HL-60/S4 (cell line): ENCODE results near the gene ARHGAP30.

Source experiments
- in situ Hi-C: fragments of 300-500 bp; cut with MboI; formaldehyde crosslinking; loops from 2 replicates; pipeline ENCODE4 v1.14.3; 2022; ENCODE audit warnings: low sequenced_read_pairs

The ARHGAP30 gene

GRCh38 chr1:161091796-161092507, 22.3 kb upstream of the ARHGAP30 start:
- in situ Hi-C loops, result no loop called here

GRCh38 chr1:161091093-161091492, 21.4 kb upstream of the ARHGAP30 start:
- in situ Hi-C loops, result no loop called here

GRCh38 chr1:161090617-161091016, 20.9 kb upstream of the ARHGAP30 start:
- in situ Hi-C loops, result no loop called here

- in situ Hi-C loops, result loop anchor here (10.0 kb wide), 1 partner anchor 95 kb away; no protein-coding TSS in a partner anchor
Measured at GRCh38 chr1:161089938-161090337, 20.2 kb upstream of the ARHGAP30 start.

GRCh38 chr1:161089251-161089924, 19.7 kb upstream of the ARHGAP30 start, which contains the start of gene NECTIN4:
Gene NECTIN4 (minus strand): TSS chr1:161089558. CDS start chr1:161089296, 262 bp downstream.
- in situ Hi-C loops, result loop anchor here (10.0 kb wide), 1 partner anchor 95 kb away; no protein-coding TSS in a partner anchor

GRCh38 chr1:161088587-161089110, 19.0 kb upstream of the ARHGAP30 start:
- in situ Hi-C loops, result loop anchor here (10.0 kb wide), 1 partner anchor 94 kb away; no protein-coding TSS in a partner anchor

GRCh38 chr1:161086457-161086856, 16.8 kb upstream of the ARHGAP30 start:
- in situ Hi-C loops, result loop anchor here (10.0 kb wide), 1 partner anchor 92 kb away; no protein-coding TSS in a partner anchor

- in situ Hi-C loops, result loop anchor here (10.0 kb wide), 1 partner anchor 90 kb away; no protein-coding TSS in a partner anchor
Measured at GRCh38 chr1:161085165-161085564, 15.5 kb upstream of the ARHGAP30 start.

GRCh38 chr1:161084597-161084988, 14.9 kb upstream of the ARHGAP30 start:
- in situ Hi-C loops, result loop anchor here (10.0 kb wide), 1 partner anchor 90 kb away; no protein-coding TSS in a partner anchor

- in situ Hi-C loops, result loop anchor here (10.0 kb wide), 1 partner anchor 89 kb away; no protein-coding TSS in a partner anchor
Measured at GRCh38 chr1:161083748-161084596, 14.3 kb upstream of the ARHGAP30 start.

GRCh38 chr1:161082996-161083747, 13.5 kb upstream of the ARHGAP30 start:
- in situ Hi-C loops, result loop anchor here (10.0 kb wide), 1 partner anchor 88 kb away; no protein-coding TSS in a partner anchor

- in situ Hi-C loops, result loop anchor here (10.0 kb wide), 1 partner anchor 88 kb away; no protein-coding TSS in a partner anchor
Measured at GRCh38 chr1:161082483-161082882, 12.8 kb upstream of the ARHGAP30 start.

GRCh38 chr1:161081519-161081918, 11.8 kb upstream of the ARHGAP30 start:
- in situ Hi-C loops, result loop anchor here (10.0 kb wide), 1 partner anchor 87 kb away; no protein-coding TSS in a partner anchor

GRCh38 chr1:161080441-161081405, 11.0 kb upstream of the ARHGAP30 start:
- in situ Hi-C loops, result loop anchor here (10.0 kb wide), 1 partner anchor 86 kb away; no protein-coding TSS in a partner anchor

GRCh38 chr1:161079436-161080110, 9.9 kb upstream of the ARHGAP30 start:
- in situ Hi-C loops, result loop anchor here (10.0 kb wide), 1 partner anchor 85 kb away; no protein-coding TSS in a partner anchor

- in situ Hi-C loops, result no loop called here
Measured at GRCh38 chr1:161077426-161077825, 7.7 kb upstream of the ARHGAP30 start.

GRCh38 chr1:161076410-161076809, 6.7 kb upstream of the ARHGAP30 start:
- in situ Hi-C loops, result no loop called here
